ENCODE measurements around the gene TM9SF3.

TM9SF3 gene

GRCh38 chr10:96509017-96509641, 77.7 kb downstream of the TM9SF3 start:
- no peak for DNase-seq (ENCODE audit: low spot score)

- no peak for DNase-seq (ENCODE audit: low spot score)
Observed at GRCh38 chr10:96507044-96507443, 79.8 kb downstream of the TM9SF3 start.

- DNase-seq (ENCODE audit: low spot score), result no peak
Observed at GRCh38 chr10:96505150-96506136, 81.4 kb downstream of the TM9SF3 start.

GRCh38 chr10:96502561-96503282, 84.1 kb downstream of the TM9SF3 start:
- DNase-seq (ENCODE audit: low spot score), result no peak

- no peak for DNase-seq (ENCODE audit: low spot score)
Observed at GRCh38 chr10:96501985-96502384, 84.8 kb downstream of the TM9SF3 start.

DNA sequence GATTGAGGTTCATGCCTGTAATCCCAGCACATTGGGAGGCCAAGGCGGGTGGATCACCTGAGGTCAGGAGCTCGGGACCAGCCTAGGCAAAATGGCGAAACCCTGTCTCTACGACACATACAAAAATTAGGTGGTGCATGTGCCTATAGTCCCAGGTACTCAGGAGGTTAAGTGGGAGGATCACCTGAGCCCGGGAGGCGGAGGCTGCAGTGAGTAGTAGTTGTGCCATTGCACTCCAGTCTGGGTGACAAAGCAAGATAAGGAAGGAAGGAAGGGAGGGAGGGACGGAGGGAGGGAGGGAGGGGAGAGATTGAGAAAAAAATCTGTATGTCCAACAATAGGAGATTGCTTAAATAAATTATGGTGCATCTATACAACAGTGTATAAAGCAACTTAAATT, 86.3 kb downstream of the TM9SF3 start:
- no peak for DNase-seq (ENCODE audit: low spot score)

DNA sequence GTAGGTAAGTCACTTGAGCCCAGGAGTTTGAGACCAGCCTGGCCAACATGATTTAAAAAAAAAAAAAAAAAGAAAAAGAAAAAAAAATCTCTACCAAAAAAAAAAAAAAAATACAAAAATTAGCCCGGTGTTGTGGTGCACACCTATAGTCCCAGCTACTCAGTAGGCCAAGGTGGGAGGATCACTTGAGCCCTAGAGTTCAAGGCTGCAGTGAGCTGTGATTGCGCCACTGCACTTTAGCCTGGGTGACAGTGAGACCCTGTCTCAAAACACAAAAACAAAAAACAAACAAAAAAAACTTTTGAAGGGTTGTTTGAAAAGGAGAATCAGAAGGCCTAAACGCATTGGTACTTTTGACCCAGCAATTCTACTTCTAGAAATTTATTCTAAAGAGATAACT, 86.8 kb downstream of the TM9SF3 start:
- DNase-seq (ENCODE audit: low spot score), result no peak

- no peak for DNase-seq (ENCODE audit: low spot score)
Observed at GRCh38 chr10:96497391-96497790, 89.4 kb downstream of the TM9SF3 start.

GRCh38 chr10:96496281-96496925, 90.4 kb downstream of the TM9SF3 start:
- no peak for DNase-seq (ENCODE audit: low spot score)

GRCh38 chr10:96495544-96495943, 91.3 kb downstream of the TM9SF3 start:
- DNase-seq (ENCODE audit: low spot score), result no peak

DNA sequence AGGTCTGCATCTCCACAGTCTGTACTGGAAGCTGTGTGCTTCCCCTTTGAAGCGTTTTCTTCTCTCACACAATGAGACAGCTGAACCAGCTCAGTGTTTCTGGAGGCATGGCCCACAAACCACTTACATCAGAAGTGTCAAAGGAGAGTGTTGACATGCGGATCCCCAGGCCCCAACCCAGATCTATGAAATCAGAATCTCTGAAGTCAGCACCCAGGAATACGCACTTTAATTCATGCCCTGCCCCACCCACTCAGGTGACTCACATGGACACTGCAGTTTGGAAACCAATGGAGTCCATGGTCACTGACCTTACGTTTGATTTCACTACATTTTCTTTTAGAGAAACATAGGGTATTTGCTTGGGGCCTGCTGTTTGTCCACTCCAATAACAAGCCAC, 92.1 kb downstream of the TM9SF3 start:
- no peak for DNase-seq (ENCODE audit: low spot score)

GRCh38 chr10:96493871-96494525, 92.8 kb downstream of the TM9SF3 start:
- no peak for DNase-seq (ENCODE audit: low spot score)

GRCh38 chr10:96493254-96493653, 93.6 kb downstream of the TM9SF3 start:
- DNase-seq (ENCODE audit: low spot score), result no peak

GRCh38 chr10:96491303-96491702, 95.5 kb downstream of the TM9SF3 start:
- DNase-seq (ENCODE audit: low spot score), result no peak

- DNase-seq (ENCODE audit: low spot score), result no peak
Observed at GRCh38 chr10:96488161-96488935, 98.5 kb downstream of the TM9SF3 start.

DNA sequence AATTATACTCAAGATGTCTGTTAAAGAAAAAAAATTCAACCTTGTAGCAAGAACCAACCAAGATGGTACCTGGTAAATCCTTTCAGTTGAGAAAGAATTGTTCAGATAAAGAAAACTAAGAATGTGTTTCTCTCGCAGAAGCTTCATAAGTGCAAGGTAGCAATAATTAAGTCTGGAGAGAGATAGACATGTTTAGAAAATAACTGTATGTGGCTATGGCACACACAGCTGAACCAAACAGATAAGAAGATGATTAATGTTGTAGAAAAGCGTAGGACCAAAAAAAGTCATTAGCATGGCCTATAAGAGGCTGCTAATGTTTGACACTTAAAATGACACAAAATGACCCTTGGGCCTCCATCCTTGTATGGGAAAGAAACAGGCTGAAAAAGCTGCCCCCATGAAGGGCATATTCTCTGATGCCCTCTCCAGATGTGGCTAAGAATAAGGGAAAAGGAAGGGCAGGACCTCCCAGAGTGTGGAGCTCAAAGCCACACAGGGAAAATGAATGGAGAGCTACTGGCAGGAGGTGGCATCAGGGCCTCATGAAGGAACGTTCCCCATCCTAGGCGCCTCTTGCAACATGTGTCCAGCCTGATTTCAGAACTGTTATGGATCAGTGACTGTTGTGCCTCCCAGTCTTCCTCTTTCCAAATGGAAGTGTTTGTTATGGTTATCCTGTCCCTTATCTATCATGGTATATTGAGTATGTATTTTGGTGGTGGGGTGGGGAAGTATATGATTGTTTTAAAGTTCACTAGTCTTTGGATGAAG, 103.8 kb downstream of the TM9SF3 start:
- no peak for DNase-seq (ENCODE audit: low spot score)

GRCh38 chr10:96478355-96478754, 108.5 kb downstream of the TM9SF3 start:
- no peak for DNase-seq (ENCODE audit: low spot score)

DNA sequence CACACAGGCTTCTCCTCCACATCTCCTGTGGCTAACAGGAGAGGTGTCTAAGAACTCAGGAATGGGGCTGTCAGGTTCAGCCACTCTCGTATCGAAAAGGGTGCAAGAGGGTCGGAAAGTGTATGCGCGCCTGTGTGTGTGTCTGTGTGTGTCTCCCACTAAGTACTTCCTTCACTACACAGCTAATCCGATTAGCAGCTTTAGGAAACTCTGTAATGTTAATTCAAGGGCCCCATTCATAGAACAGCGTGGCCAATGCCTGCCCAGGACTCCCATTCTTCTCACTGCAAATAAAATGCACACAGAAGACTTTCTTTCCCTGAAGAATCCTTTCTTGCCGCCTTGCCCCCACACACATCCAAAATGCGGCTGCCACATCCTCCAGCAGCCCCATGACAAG, 112.9 kb downstream of the TM9SF3 start:
- DNase-seq (ENCODE audit: low spot score), result no peak

- peak; percentile 71 for DNase-seq (ENCODE audit: low spot score)
Observed at GRCh38 chr10:96470116-96470743, 116.6 kb downstream of the TM9SF3 start.

- no peak for DNase-seq (ENCODE audit: low spot score)
Observed at GRCh38 chr10:96468845-96469244, 118.0 kb downstream of the TM9SF3 start.

Data from germinal center (tissue), 1 donor.